ENCODE measurements around the gene VKORC1.
"Not testable (repeated sequence)": the region's sequence is repeated elsewhere in the genome, so short reads cannot be mapped to it uniquely, and the experiment has no call there.

VKORC1 gene

DNA sequence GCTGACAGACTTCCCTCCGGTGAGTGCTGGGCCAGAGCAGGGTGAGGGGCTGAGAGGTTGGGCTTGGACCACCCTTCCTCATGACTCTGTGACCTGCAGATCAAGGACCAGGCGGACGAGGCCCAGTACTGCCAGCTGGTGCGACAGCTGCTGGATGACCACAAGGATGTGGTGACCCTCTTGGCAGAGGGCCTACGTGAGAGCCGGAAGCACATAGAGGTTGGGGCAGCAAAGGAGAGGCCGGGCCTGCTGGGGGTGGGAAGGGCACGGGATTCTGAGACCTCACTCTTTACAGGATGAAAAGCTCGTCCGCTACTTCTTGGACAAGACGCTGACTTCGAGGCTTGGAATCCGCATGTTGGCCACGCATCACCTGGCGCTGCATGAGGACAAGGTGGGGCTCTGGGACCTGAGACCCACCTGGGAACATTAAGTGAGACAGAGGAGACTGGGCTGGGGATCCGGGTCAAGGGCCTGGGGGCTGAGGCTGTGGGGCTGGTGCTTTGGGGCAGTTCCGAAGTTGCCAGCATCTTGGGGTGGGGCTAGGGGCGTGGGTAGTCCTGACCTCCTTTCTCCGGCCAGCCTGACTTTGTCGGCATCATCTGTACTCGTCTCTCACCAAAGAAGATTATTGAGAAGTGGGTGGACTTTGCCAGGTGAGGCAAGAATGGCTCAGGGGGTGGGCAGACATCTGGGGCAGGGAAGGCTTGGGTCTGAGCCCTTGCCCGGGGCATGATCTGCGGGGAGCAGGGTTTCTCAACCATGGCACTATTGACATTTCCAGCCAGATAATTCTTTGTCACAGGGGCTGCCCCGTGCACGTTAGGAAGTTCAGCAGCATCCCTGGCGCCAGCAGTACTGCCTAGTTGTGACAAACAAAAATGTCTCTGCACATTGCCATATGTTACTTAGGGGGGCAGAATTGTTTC lies 15.8 kb upstream of the VKORC1 start:
- Histone ChIP-seq H3K9me3 (replicated peaks; ENCODE audit: low read length) (no peaks in the 10 kb centered on the region), H3K27me3 (ENCODE audit: control insufficient read depth, insufficient read depth, low read length) (no peaks in the 10 kb centered on the region), H3K4me2 (ENCODE audit: low read length) (peak overlapping the region; percentile 89), H3K4me3 (ENCODE audit: low read length) (peak overlapping the region; percentile 91), H3K4me1 (ENCODE audit: control insufficient read depth, insufficient read depth, low read length) (peaks cover 29% of the 10 kb centered on the region), H3K9ac (ENCODE audit: low read depth, low read length) (peak overlapping the region; percentile 30), H3K36me3 (ENCODE audit: insufficient read depth, low read length) (peaks cover 44% of the 10 kb centered on the region)

DNA sequence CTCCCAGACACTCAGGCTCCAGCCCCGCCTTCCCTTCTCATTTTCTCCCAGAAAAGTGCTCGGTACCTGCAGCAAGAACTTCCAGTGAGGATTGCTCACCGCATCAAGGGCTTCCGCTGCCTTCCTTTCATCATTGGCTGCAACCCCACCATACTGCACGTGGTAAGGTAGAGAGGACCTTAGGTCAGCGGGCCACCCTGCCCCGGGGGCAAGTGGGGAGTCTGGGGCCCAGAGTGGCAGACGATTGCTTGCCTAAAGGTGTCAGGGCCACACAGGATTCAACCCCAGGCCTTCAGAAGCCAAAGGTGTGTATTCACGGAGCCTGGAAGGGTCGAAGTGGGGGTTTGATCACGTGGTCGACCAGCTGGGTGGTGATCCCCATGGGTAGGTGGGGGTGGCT lies 15.0 kb upstream of the VKORC1 start:
- Histone ChIP-seq H3K9ac (ENCODE audit: low read depth, low read length) (peak overlapping the region; percentile 30), H3K4me3 (ENCODE audit: low read length) (peak overlapping the region; percentile 91)

GRCh38 chr16:31108794-31109558 lies 14.4 kb upstream of the VKORC1 start:
- Histone ChIP-seq H3K36me3 (ENCODE audit: insufficient read depth, low read length) (peaks cover 44% of the 10 kb centered on the region), H3K4me2 (ENCODE audit: low read length) (peak overlapping the region; percentile 89), H3K4me1 (ENCODE audit: control insufficient read depth, insufficient read depth, low read length) (peaks cover 29% of the 10 kb centered on the region), H3K9me3 (replicated peaks; ENCODE audit: low read length) (no peaks in the 10 kb centered on the region), H3K4me3 (ENCODE audit: low read length) (peak overlapping the region; percentile 91), H3K27me3 (ENCODE audit: control insufficient read depth, insufficient read depth, low read length) (no peaks in the 10 kb centered on the region), H3K9ac (ENCODE audit: low read depth, low read length) (peak overlapping the region; percentile 95)

More for the DNA sequence above, 15.0 kb upstream of the VKORC1 start:
- H3K4me2 ChIP-seq (ENCODE audit: low read length): peak overlapping the region; percentile 89
- no peaks in the 10 kb centered on the region for H3K9me3 ChIP-seq (replicated peaks; ENCODE audit: low read length)
- H3K27me3 ChIP-seq (ENCODE audit: control insufficient read depth, insufficient read depth, low read length): no peaks in the 10 kb centered on the region
- peaks cover 44% of the 10 kb centered on the region for H3K36me3 ChIP-seq (ENCODE audit: insufficient read depth, low read length)
- peaks cover 29% of the 10 kb centered on the region for H3K4me1 ChIP-seq (ENCODE audit: control insufficient read depth, insufficient read depth, low read length)

GRCh38 chr16:31108035-31108793 lies 13.6 kb upstream of the VKORC1 start, which contains the start of gene BCKDK:
Gene BCKDK (plus strand): TSS chr16:31108386. CDS start chr16:31109224, 838 bp downstream.
- H3K36me3 ChIP-seq (ENCODE audit: insufficient read depth, low read length): peaks cover 40% of the 10 kb centered on the region
- peak within 1 kb of the TSS; percentile 95 for H3K9ac ChIP-seq (ENCODE audit: low read depth, low read length)
- peak within 1 kb of the TSS; percentile 89 for H3K4me2 ChIP-seq (ENCODE audit: low read length)
- H3K4me3 ChIP-seq (ENCODE audit: low read length): peak within 1 kb of the TSS; percentile 91
- H3K9me3 ChIP-seq (replicated peaks; ENCODE audit: low read length): no peaks in the 10 kb centered on the region
- H3K27me3 ChIP-seq (ENCODE audit: control insufficient read depth, insufficient read depth, low read length): no peaks in the 10 kb centered on the region
- H3K4me1 ChIP-seq (ENCODE audit: control insufficient read depth, insufficient read depth, low read length): peaks cover 29% of the 10 kb centered on the region

GRCh38 chr16:31107465-31107867 lies 12.9 kb upstream of the VKORC1 start:
- Histone ChIP-seq H3K27me3 (ENCODE audit: control insufficient read depth, insufficient read depth, low read length) (no peaks in the 10 kb centered on the region), H3K4me3 (ENCODE audit: low read length) (no peak overlapping the region), H3K4me1 (ENCODE audit: control insufficient read depth, insufficient read depth, low read length) (peaks cover 29% of the 10 kb centered on the region), H3K9ac (ENCODE audit: low read depth, low read length) (no peak overlapping the region), H3K36me3 (ENCODE audit: insufficient read depth, low read length) (peaks cover 33% of the 10 kb centered on the region), H3K4me2 (ENCODE audit: low read length) (peak overlapping the region; percentile 89), H3K9me3 (replicated peaks; ENCODE audit: low read length) (no peaks in the 10 kb centered on the region)

DNA sequence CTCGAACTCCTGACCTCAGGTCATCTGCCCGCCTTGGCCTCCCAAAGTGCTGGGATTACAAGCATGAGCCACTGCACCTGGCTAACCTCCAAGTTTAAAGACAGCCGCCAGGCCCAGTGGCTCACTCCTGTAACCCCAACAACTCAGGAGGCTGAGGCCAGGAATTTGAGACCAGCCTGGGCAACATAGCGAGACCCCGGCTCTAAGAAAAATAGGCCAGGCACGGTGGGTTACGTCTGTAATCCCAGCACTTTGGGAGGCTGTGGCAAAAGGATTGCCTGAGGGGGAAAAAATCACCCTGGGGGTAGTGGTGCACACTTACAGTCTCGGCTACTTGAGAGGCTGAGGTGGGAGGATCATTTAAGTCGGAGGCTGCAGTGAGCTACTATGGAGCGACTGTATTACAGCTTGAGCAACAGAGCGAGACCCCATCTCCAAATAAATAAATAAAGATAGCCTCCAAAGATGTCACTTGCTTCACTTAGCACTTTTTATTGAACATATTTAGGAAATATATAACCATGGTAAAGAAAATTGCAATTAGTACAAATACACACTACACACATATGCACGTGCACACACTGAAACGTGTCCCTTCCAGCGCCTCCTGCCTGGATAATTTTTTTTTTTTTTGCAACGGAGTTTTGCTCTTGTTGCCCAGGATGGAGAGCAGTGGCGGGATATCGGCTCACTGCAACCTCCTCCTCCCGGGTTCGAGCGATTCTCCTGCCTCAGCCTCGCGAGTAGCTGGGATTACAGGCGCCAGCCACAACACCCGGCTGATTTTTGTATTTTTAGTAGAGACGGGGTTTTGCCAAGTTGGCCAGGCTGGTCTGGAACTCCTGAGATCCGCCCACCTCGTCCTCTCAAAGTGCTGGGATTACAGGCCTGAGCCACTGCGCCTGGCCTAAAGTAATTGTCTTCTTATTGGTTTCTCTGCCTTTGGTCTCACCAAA lies 12.2 kb upstream of the VKORC1 start:
- Histone ChIP-seq H3K9me3 (replicated peaks; ENCODE audit: low read length) (no peaks in the 10 kb centered on the region), H3K27me3 (ENCODE audit: control insufficient read depth, insufficient read depth, low read length) (no peaks in the 10 kb centered on the region), H3K36me3 (ENCODE audit: insufficient read depth, low read length) (peaks cover 26% of the 10 kb centered on the region), H3K9ac (ENCODE audit: low read depth, low read length) (no peak overlapping the region), H3K4me3 (ENCODE audit: low read length) (no peak overlapping the region), H3K4me2 (ENCODE audit: low read length) (no peak overlapping the region), H3K4me1 (ENCODE audit: control insufficient read depth, insufficient read depth, low read length) (peaks cover 29% of the 10 kb centered on the region)

DNA sequence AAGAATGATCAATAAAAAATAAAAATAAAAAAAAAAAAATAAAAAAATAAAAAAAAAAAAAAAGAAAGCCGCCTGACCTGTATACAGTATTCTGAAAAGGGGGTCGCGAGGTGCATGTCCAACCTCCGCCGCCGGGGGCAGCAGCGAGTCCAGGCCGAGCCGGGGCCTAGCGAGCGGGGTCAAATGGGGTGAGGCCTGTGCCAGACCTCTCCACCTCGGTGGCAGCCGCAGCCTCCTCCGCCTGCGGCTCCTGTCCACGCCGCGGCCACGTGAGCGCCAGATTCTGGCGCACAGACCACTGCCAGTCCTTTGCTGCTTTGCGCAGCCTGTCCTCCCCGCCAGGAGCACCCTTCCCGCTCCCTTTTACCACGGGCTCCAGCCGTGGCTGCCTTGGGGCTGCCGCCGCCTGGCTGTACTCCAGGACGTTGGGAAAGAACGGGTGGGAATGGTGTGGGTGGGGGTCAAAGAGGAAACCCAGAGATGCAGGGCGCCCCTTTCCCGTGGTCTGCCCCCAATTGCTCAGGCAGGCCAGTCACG lies 11.1 kb upstream of the VKORC1 start:
- Histone ChIP-seq H3K4me1 (ENCODE audit: control insufficient read depth, insufficient read depth, low read length) (peaks cover 29% of the 10 kb centered on the region), H3K4me2 (ENCODE audit: low read length) (peak overlapping the region; percentile 75), H3K4me3 (ENCODE audit: low read length) (peak overlapping the region; percentile 50), H3K27me3 (ENCODE audit: control insufficient read depth, insufficient read depth, low read length) (no peaks in the 10 kb centered on the region), H3K9me3 (replicated peaks; ENCODE audit: low read length) (no peaks in the 10 kb centered on the region), H3K9ac (ENCODE audit: low read depth, low read length) (peak overlapping the region; percentile 74), H3K36me3 (ENCODE audit: insufficient read depth, low read length) (peaks cover 16% of the 10 kb centered on the region)

DNA sequence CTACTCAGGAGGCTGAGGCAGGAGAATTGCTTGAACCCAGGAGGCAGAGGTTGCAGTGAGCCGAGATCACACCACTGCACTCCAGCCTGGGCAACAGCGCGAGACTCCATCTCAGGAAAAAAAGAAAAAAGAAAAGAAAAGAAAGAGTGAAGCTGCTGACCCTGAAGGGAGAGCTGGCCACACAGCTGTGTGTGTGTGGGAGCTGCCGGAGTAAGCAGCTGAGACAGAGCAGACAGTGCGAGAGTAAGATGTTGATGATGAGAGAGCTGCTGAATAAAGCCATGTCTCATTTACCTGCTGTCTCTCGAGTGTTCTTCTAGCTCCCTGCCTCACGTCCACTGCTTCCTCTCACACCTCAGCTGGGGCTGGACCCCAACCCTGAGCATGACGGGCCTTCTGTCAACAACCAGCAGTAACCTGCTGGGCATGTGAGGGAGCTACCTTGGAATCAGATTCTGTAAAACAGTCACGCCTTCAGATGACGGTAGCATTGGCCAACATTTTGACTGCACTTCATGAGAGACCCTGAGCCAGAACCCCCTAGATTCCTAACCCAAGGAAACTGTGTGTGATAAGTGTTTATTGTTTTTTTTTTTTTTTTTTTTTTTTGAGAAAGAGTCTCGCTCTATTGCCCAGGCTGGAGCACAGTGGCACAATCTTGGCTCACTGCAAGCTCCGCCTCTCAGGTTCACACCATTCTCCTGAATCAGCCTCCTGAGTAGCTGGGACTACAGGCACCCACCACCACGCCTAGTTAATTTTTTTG lies 6.5 kb upstream of the VKORC1 start:
- H3K9me3 ChIP-seq (replicated peaks; ENCODE audit: low read length); H3K27me3 ChIP-seq (ENCODE audit: control insufficient read depth, insufficient read depth, low read length); H3K9ac ChIP-seq (ENCODE audit: low read depth, low read length); H3K4me2 ChIP-seq (ENCODE audit: low read length); H3K36me3 ChIP-seq (ENCODE audit: insufficient read depth, low read length); H3K4me3 ChIP-seq (ENCODE audit: low read length): not testable (repeated sequence)
- H3K4me1 ChIP-seq (ENCODE audit: control insufficient read depth, insufficient read depth, low read length): peaks cover 13% of the 10 kb centered on the region

- no peak overlapping the region for H3K4me2 ChIP-seq (ENCODE audit: low read length)
- no peaks in the 10 kb centered on the region for H3K27me3 ChIP-seq (ENCODE audit: control insufficient read depth, insufficient read depth, low read length)
- H3K4me1 ChIP-seq (ENCODE audit: control insufficient read depth, insufficient read depth, low read length): peaks cover 12% of the 10 kb centered on the region
- H3K9ac ChIP-seq (ENCODE audit: low read depth, low read length): no peak overlapping the region
- no peaks in the 10 kb centered on the region for H3K36me3 ChIP-seq (ENCODE audit: insufficient read depth, low read length)
- H3K9me3 ChIP-seq (replicated peaks; ENCODE audit: low read length): no peaks in the 10 kb centered on the region
- H3K4me3 ChIP-seq (ENCODE audit: low read length): no peak overlapping the region
Measured at GRCh38 chr16:31099860-31100638, 5.5 kb upstream of the VKORC1 start.
